HL-60 (cell line): ENCODE measurements around the gene BGN.
A peak's percentile ranks its signal among the peaks of the same experiment; 100 is the strongest.

ENCODE experiments used
- POLR2AphosphoS5 ChIP-seq: IDR thresholded peaks from 2 replicates; pipeline ENCODE4 v1.6.1; 2012; ENCODE audit warnings: low read depth
- TF ChIP-seq, protein P1 (sequence below): IDR thresholded peaks from one replicate; pipeline ENCODE4 v1.5.1; 2011; ENCODE audit warnings: low read length, control low read depth, inconsistent platforms; ENCODE audit not compliant: insufficient read depth

DNA sequence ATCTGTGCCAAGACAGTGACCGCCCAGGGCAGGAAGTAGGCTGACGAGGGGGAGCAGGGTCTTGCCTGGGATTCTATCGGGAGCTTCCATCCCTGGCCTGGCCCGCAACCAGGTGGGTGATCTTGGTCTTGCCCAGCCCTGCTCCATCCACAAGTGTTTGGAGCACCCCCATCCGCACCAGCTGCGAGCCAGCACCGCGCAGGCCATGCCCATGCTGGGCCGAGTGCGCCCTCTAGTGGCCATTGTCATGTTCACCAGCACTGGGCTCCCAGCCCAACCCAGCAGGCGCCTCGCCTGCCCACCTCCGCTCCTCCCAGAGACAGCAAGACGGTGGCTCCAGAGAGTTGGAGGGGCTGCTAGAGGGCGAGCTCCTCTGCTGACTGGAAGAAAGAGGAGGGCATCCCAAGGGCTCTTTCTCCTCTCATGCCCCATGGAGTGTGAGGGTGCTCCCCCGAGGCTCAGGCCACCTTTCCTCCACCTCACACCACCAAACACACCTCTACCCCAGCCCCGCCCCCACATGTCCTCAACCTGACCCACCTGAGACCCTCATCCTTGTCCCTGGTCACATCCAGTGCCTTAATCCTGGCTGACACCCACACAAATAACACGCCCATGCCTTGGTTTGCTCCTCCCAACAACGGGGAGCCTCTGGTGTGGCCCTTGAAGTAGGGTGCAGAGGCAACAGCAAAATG lies 12.9 kb downstream of the BGN start:
- TF ChIP-seq POLR2AphosphoS5 = no peak
- TF ChIP-seq, protein P1, sequence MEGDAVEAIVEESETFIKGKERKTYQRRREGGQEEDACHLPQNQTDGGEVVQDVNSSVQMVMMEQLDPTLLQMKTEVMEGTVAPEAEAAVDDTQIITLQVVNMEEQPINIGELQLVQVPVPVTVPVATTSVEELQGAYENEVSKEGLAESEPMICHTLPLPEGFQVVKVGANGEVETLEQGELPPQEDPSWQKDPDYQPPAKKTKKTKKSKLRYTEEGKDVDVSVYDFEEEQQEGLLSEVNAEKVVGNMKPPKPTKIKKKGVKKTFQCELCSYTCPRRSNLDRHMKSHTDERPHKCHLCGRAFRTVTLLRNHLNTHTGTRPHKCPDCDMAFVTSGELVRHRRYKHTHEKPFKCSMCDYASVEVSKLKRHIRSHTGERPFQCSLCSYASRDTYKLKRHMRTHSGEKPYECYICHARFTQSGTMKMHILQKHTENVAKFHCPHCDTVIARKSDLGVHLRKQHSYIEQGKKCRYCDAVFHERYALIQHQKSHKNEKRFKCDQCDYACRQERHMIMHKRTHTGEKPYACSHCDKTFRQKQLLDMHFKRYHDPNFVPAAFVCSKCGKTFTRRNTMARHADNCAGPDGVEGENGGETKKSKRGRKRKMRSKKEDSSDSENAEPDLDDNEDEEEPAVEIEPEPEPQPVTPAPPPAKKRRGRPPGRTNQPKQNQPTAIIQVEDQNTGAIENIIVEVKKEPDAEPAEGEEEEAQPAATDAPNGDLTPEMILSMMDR = peak; percentile 8
